Peyer's patch (tissue), 4 donors: ENCODE data around the gene MDN1. TPM values are rescaled to one million over a fixed set of nuclear protein-coding genes. Genes with fewer than 3 reads are reported as not detected.

Source experiments
- DNase-seq, 3 donors: peaks; one replicate each; pipeline ENCODE4 v3.0.0-alpha.2; 2017 to 2019
- H3K27ac ChIP-seq, 4 donors: fragments of 200-600 bp; sonication (generic); one replicate each; pipeline ENCODE4 v1.5.1; 2016 to 2019
- H3K27me3 ChIP-seq, 2 donors: fragments of 200-600 bp; sonication (generic); one replicate each; pipeline ENCODE4 v1.5.1; 2019
- H3K36me3 ChIP-seq, 3 donors: fragments of 200-600 bp; sonication (generic); one replicate each; pipeline ENCODE4 v1.5.1; 2016 to 2019
- H3K4me1 ChIP-seq, 4 donors: fragments of 200-600 bp; sonication (generic); one replicate each; pipeline ENCODE4 v1.5.1; 2016 to 2019
- H3K4me3 ChIP-seq, 4 donors: fragments of 200-600 bp; sonication (generic); 1 replicate in 3 of 4; 2 replicates in 1 of 4; pipeline ENCODE4 v1.5.1; 2016 to 2019; ENCODE audit warnings: mild to moderate bottlenecking in 1 of 4
- H3K9me3 ChIP-seq, 4 donors: fragments of 200-600 bp; sonication (generic); one replicate each; pipeline ENCODE4 v1.5.1; 2016 to 2019; ENCODE audit warnings: mild to moderate bottlenecking in 1 of 4
- POLR2A ChIP-seq, 2 donors: fragments of 450-650 bp; IDR thresholded peaks; one replicate each; pipeline ENCODE4 v1.5.1; 2017; ENCODE audit warnings: antibody characterized with exemption in 2 of 2, mild to moderate bottlenecking in 2 of 2, moderate library complexity in 2 of 2
- total RNA-seq, 4 donors: library from RNA; depleted of rRNA; stranded (reverse); fragments of >200 nt; gene quantifications; one replicate each; pipeline ENCODE4 v1.1.0, GENCODE V29; 2016
- TF ChIP-seq, protein P1 (sequence below), 6 experiments: fragments of 450-650 bp in 4 of 6; fragments of 200-600 bp in 2 of 6; sonication (generic) in 1 of 6; IDR thresholded peaks; one replicate each; pipeline ENCODE4 v1.5.1; 2017 to 2019; ENCODE audit warnings: antibody characterized with exemption in 6 of 6, mild to moderate bottlenecking in 3 of 6, moderate library complexity in 1 of 6

The MDN1 gene
- total RNA-seq, 4 donors from 2014 or later = 19.6 to 62.7 (median 35.5) TPM

- H3K27me3 ChIP-seq = no peaks in the 10 kb centered on the region
- DNase-seq = no peak
- TF ChIP-seq, protein P1, sequence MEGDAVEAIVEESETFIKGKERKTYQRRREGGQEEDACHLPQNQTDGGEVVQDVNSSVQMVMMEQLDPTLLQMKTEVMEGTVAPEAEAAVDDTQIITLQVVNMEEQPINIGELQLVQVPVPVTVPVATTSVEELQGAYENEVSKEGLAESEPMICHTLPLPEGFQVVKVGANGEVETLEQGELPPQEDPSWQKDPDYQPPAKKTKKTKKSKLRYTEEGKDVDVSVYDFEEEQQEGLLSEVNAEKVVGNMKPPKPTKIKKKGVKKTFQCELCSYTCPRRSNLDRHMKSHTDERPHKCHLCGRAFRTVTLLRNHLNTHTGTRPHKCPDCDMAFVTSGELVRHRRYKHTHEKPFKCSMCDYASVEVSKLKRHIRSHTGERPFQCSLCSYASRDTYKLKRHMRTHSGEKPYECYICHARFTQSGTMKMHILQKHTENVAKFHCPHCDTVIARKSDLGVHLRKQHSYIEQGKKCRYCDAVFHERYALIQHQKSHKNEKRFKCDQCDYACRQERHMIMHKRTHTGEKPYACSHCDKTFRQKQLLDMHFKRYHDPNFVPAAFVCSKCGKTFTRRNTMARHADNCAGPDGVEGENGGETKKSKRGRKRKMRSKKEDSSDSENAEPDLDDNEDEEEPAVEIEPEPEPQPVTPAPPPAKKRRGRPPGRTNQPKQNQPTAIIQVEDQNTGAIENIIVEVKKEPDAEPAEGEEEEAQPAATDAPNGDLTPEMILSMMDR (IDR thresholded peaks at IDR 0.05) = no peak
- TF ChIP-seq POLR2A (IDR thresholded peaks at IDR 0.05) = no peak
- no peaks in the 10 kb centered on the region for H3K4me1 ChIP-seq
- H3K9me3 ChIP-seq = no peaks in the 10 kb centered on the region
- H3K36me3 ChIP-seq = no peaks in the 10 kb centered on the region
- no peak overlapping the region for H3K27ac ChIP-seq
- no peak overlapping the region for H3K4me3 ChIP-seq
Observed at GRCh38 chr6:89618026-89618425, 201.6 kb downstream of the MDN1 start.

DNA sequence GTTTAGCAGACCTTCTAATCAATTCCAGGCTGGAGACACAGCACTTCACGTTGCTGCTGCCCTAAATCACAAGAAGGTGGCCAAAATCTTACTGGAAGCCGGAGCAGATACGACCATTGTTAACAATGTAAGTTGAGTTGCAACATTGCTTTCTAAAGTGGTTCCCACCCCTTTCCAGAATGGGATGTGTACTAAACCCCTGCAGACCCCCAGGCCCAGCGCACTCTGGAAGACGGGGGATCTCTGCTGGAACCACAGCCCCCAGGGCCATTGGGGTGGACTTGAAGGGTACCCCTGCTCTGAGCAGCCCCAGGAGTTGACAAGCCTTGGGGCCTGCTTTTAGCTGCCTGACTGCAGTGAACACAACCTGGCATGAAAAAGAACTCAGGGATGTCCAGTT, 203.1 kb downstream of the MDN1 start:
- TF ChIP-seq, protein P1 (IDR thresholded peaks at IDR 0.05) = no peak
- no peak for TF ChIP-seq POLR2A (IDR thresholded peaks at IDR 0.05)
- no peaks in the 10 kb centered on the region for H3K4me1 ChIP-seq
- no peaks in the 10 kb centered on the region for H3K27me3 ChIP-seq
- DNase-seq = no peak
- H3K4me3 ChIP-seq = no peak overlapping the region
- no peaks in the 10 kb centered on the region for H3K9me3 ChIP-seq
- no peaks in the 10 kb centered on the region for H3K36me3 ChIP-seq
- H3K27ac ChIP-seq = no peak overlapping the region

DNA sequence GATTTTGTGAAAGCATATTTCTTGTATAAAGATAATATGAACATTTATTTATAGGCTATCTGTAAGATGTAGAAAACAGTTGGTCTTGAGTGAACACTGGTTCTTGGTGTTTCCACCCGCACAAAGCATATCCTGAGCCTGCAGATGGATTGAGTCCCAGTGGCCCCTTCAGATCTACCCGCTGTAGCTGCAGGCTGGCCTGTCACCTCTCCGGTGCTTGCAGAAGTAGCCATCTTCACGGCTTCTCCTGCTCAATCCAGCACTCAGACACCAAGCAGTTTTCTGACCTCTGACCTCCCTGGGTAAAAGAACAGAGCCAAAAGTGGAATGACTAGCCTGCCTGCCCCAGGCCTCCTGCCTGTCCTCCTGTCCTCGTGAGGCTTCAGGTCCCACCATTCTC, 203.7 kb downstream of the MDN1 start:
- Histone ChIP-seq H3K36me3 (no peaks in the 10 kb centered on the region), H3K27me3 (no peaks in the 10 kb centered on the region), H3K4me3 (no peak overlapping the region), H3K4me1 (no peaks in the 10 kb centered on the region), H3K9me3 (no peaks in the 10 kb centered on the region), H3K27ac (no peak overlapping the region)
- no peak for TF ChIP-seq POLR2A (IDR thresholded peaks at IDR 0.05)
- TF ChIP-seq, protein P1 (IDR thresholded peaks at IDR 0.05) = no peak
- DNase-seq = no peak

- no peak overlapping the region for H3K27ac ChIP-seq
- TF ChIP-seq, protein P1 (IDR thresholded peaks at IDR 0.05) = no peak
- TF ChIP-seq POLR2A (IDR thresholded peaks at IDR 0.05) = no peak
- H3K27me3 ChIP-seq = no peaks in the 10 kb centered on the region
Observed at GRCh38 chr6:89613790-89614189, 205.8 kb downstream of the MDN1 start.

DNA sequence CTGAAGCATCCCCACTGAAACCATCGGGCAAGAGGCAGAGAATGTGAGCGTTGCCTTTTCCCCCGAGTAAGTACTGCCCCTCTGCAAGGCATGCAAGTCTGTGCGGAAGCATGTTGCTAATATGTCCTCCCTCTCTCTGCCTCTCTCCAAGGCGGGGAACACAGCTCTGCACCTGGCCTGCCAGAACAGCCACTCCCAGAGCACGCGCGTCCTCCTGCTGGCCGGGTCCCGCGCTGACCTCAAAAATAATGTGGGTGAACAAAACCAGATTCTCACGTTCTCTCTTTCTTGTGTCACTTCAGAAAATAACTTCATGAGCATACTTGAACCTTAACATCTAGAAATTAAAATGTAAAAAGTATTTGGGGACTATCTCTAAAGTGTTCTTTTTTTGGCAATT, 207.5 kb downstream of the MDN1 start:
- H3K9me3 ChIP-seq = no peaks in the 10 kb centered on the region
- H3K4me1 ChIP-seq = no peaks in the 10 kb centered on the region
- H3K36me3 ChIP-seq = no peaks in the 10 kb centered on the region
- DNase-seq = no peak
- H3K27ac ChIP-seq = no peak overlapping the region
- no peaks in the 10 kb centered on the region for H3K27me3 ChIP-seq
- no peak overlapping the region for H3K4me3 ChIP-seq
- TF ChIP-seq POLR2A (IDR thresholded peaks at IDR 0.05) = no peak
- TF ChIP-seq, protein P1 (IDR thresholded peaks at IDR 0.05) = no peak

More at GRCh38 chr6:89613790-89614189, 205.8 kb downstream of the MDN1 start:
- no peak for DNase-seq
- Histone ChIP-seq H3K36me3 (no peaks in the 10 kb centered on the region), H3K4me3 (no peak overlapping the region), H3K4me1 (no peaks in the 10 kb centered on the region), H3K9me3 (no peaks in the 10 kb centered on the region)

DNA sequence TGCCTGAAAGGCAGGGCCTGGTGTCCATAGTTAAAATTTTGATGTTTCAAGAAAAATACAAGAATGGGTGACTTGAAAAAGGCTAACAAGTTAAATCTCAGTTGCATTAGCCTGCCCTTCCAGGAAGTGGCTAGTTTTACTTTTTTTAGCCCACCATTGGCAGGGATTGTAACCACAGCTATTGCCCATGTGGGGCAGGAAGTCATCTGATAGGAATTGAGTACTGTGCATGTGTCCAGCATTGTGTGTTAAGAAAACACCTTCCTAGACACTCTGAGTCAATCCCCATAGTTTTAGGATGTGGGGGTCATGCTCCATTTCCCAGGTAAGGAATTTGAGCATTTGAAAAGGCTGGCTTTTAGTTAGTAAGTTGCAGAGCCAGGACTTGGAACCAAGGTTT, 207.9 kb downstream of the MDN1 start:
- TF ChIP-seq, protein P1 (IDR thresholded peaks at IDR 0.05) = no peak
- TF ChIP-seq POLR2A (IDR thresholded peaks at IDR 0.05) = no peak
- no peaks in the 10 kb centered on the region for H3K9me3 ChIP-seq
- DNase-seq = no peak
- H3K27ac ChIP-seq = no peak overlapping the region
- no peaks in the 10 kb centered on the region for H3K27me3 ChIP-seq
- no peaks in the 10 kb centered on the region for H3K36me3 ChIP-seq
- H3K4me3 ChIP-seq = no peak overlapping the region
- H3K4me1 ChIP-seq = no peaks in the 10 kb centered on the region
